HL-60 (cell line): Measurements from ENCODE around the gene C14orf39.

Experiments
- DNase-seq, 2 experiments: peaks; one replicate each; pipeline ENCODE4 v3.0.0-alpha.2; 2010 to 2020; ENCODE audit warnings: low read depth in 1 of 2, low spot score in 1 of 2
- H3K27ac ChIP-seq: fragments of 250-450 bp; sonication (Bioruptor Pico); replicated peaks from 2 replicates; pipeline ENCODE4 v1.5.1; 2020; ENCODE audit warnings: mild to moderate bottlenecking, moderate library complexity
- H3K27me3 ChIP-seq: fragments of 250-450 bp; sonication (Bioruptor Pico); 2 replicates; pipeline ENCODE4 v1.5.1; 2021; ENCODE audit warnings: mild to moderate bottlenecking, moderate library complexity; ENCODE audit not compliant: insufficient read depth, poor library complexity, severe bottlenecking
- H3K4me3 ChIP-seq: replicated peaks from 2 replicates; pipeline ENCODE4 v1.5.1; 2011; ENCODE audit warnings: mild to moderate bottlenecking, control low read depth, low read length; ENCODE audit not compliant: insufficient read depth
- CTCF ChIP-seq: IDR thresholded peaks from one replicate; pipeline ENCODE4 v1.5.1; 2011; ENCODE audit warnings: low read length, control low read depth, inconsistent platforms; ENCODE audit not compliant: insufficient read depth
- GABPA ChIP-seq: IDR thresholded peaks from 2 replicates; pipeline ENCODE4 v1.6.1; 2012; ENCODE audit warnings: low read depth
- POLR2AphosphoS5 ChIP-seq: IDR thresholded peaks from 2 replicates; pipeline ENCODE4 v1.6.1; 2012; ENCODE audit warnings: low read depth
- REST ChIP-seq: IDR thresholded peaks from 2 replicates; pipeline ENCODE4 v1.6.1; 2012; ENCODE audit warnings: low read depth; ENCODE audit not compliant: insufficient replicate concordance
- SPI1 ChIP-seq: IDR thresholded peaks from 2 replicates; pipeline ENCODE4 v1.6.1; 2012; ENCODE audit warnings: low read depth, mild to moderate bottlenecking, borderline replicate concordance

The C14orf39 gene

GRCh38 chr14:60514741-60515491 lies 29.1 kb upstream of the C14orf39 start:
- peaks cover 68% of the 10 kb centered on the region for H3K27me3 ChIP-seq
- no peak overlapping the region for H3K27ac ChIP-seq
- peak overlapping the region; percentile 18 for H3K4me3 ChIP-seq
- no peak for DNase-seq
- no peak for TF ChIP-seq REST
- no peak for TF ChIP-seq GABPA
- no peak for TF ChIP-seq SPI1
- TF ChIP-seq POLR2AphosphoS5 = no peak

- peak overlapping the region; percentile 18 for H3K4me3 ChIP-seq
- H3K27ac ChIP-seq = no peak overlapping the region
- DNase-seq = no peak
- H3K27me3 ChIP-seq = peaks cover 72% of the 10 kb centered on the region
- TF ChIP-seq REST = no peak
Observed at GRCh38 chr14:60514378-60514740, 28.5 kb upstream of the C14orf39 start.

GRCh38 chr14:60512973-60513571 lies 27.2 kb upstream of the C14orf39 start:
- no peak overlapping the region for H3K4me3 ChIP-seq
- peaks cover 78% of the 10 kb centered on the region for H3K27me3 ChIP-seq
- DNase-seq = no peak
- TF ChIP-seq CTCF (no peak), POLR2AphosphoS5 (no peak), GABPA (no peak), REST (no peak)
- no peak overlapping the region for H3K27ac ChIP-seq

GRCh38 chr14:60512126-60512525 lies 26.3 kb upstream of the C14orf39 start:
- H3K27me3 ChIP-seq = peaks cover 80% of the 10 kb centered on the region

More at GRCh38 chr14:60512126-60512525, 26.3 kb upstream of the C14orf39 start:
- no peak for DNase-seq
- Histone ChIP-seq H3K4me3 (no peak overlapping the region), H3K27ac (no peak overlapping the region)
- TF ChIP-seq CTCF = no peak
- no peak for TF ChIP-seq POLR2AphosphoS5
- TF ChIP-seq GABPA = no peak
- TF ChIP-seq SPI1 = no peak
- TF ChIP-seq REST = no peak
